Neural progenitor cell (in vitro differentiated cells): ENCODE data around the gene IL31.

Experiments
- CTCF ChIP-seq: fragments of 200-600 bp; sonication (generic); IDR thresholded peaks from 2 replicates; pipeline ENCODE4 v1.5.1; 2017; ENCODE audit warnings: antibody characterized with exemption, mild to moderate bottlenecking
- EZH2 ChIP-seq: fragments of 200-600 bp; sonication (generic); IDR thresholded peaks from 2 replicates; pipeline ENCODE4 v1.6.1; 2017; ENCODE audit warnings: antibody characterized with exemption, mild to moderate bottlenecking, moderate library complexity
- EZH2phosphoT487 ChIP-seq: fragments of 200-600 bp; sonication (generic); IDR thresholded peaks from 2 replicates; pipeline ENCODE4 v1.6.1; 2017; ENCODE audit warnings: antibody characterized with exemption

- TF ChIP-seq CTCF (no peak), EZH2phosphoT487 (no peak), EZH2 (no peak)
These were observed 29.1 kb downstream of the IL31 start for GRCh38 chr12:122144885-122145284.
